Neuron (in vitro differentiated cells): ENCODE results near the gene KLK14.

ENCODE experiments used
- H2AFZ ChIP-seq: one replicate; pipeline ENCODE4 v1.6.1; 2013; ENCODE audit warnings: low read depth, mild to moderate bottlenecking, inconsistent platforms, low read length, moderate library complexity
- H3K27me3 ChIP-seq: one replicate; pipeline ENCODE4 v1.6.1; 2013; ENCODE audit warnings: low read length; ENCODE audit not compliant: insufficient read depth
- H3K36me3 ChIP-seq: one replicate; pipeline ENCODE4 v1.6.1; 2013; ENCODE audit warnings: low read length; ENCODE audit not compliant: insufficient read depth
- H3K4me1 ChIP-seq: one replicate; pipeline ENCODE4 v1.6.1; 2013; ENCODE audit warnings: low read length; ENCODE audit not compliant: insufficient read depth
- H3K4me3 ChIP-seq: 2 replicates; pipeline ENCODE4 v1.5.1; 2013; ENCODE audit warnings: mild to moderate bottlenecking, low read length, moderate library complexity
- H3K9me3 ChIP-seq: one replicate; pipeline ENCODE4 v1.6.1; 2013; ENCODE audit warnings: low read length

KLK14 gene

GRCh38 chr19:51091126-51091525 is 8.4 kb upstream of the KLK14 start:
- no peaks in the 10 kb centered on the region for H3K4me1 ChIP-seq
- H3K36me3 ChIP-seq = no peaks in the 10 kb centered on the region
- no peak overlapping the region for H2AFZ ChIP-seq
- no peak overlapping the region for H3K4me3 ChIP-seq
- H3K27me3 ChIP-seq = peaks cover 3% of the 10 kb centered on the region
- no peaks in the 10 kb centered on the region for H3K9me3 ChIP-seq

DNA sequence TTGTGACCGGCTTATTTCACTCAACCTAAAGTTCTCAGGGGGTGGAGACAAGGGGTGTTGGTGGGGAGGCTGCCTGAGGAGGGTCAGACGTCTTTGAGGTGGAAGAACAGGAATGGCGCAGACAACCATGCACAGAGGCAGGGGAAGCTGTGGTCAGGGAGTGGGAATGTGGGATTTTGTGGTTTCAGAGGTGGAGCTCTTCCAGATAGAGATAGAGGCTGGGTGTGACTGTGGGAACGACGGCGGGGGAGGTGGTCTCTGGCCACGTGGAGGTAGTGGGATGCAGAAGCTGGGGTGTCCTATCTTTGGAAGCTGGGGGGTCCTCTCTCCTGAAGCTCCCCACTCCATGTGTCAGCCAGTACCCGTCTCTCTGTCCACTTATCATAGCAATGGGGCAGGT is 7.8 kb upstream of the KLK14 start:
- Histone ChIP-seq H3K4me1 (no peaks in the 10 kb centered on the region), H2AFZ (no peak overlapping the region), H3K36me3 (no peaks in the 10 kb centered on the region), H3K9me3 (no peaks in the 10 kb centered on the region), H3K4me3 (no peak overlapping the region), H3K27me3 (peaks cover 3% of the 10 kb centered on the region)

DNA sequence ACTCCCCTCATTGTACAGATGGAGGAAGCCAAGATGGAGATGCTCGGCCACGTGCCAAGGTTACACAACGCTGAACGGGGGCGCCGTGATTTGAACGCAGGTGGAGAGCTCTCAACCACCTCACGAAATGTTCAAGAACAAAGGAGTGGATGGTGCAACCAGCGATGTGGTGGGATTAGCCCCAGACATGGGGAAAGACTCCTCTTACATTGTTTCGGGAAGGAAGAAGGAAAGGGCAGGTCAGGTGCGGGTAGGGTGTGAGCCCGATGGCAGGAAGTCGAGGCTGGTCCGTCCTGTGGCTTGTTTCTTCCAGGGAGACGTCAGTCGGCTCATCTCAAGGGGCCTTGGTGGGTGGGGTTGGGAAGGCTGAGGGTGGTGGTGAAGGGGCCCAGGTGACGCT is 7.1 kb upstream of the KLK14 start:
- no peaks in the 10 kb centered on the region for H3K4me1 ChIP-seq
- H2AFZ ChIP-seq = no peak overlapping the region
- H3K36me3 ChIP-seq = no peaks in the 10 kb centered on the region
- H3K9me3 ChIP-seq = no peaks in the 10 kb centered on the region
- H3K27me3 ChIP-seq = peaks cover 6% of the 10 kb centered on the region
- H3K4me3 ChIP-seq = no peak overlapping the region

- Histone ChIP-seq H3K4me3 (no peak overlapping the region), H3K36me3 (no peaks in the 10 kb centered on the region), H3K4me1 (no peaks in the 10 kb centered on the region), H3K27me3 (peaks cover 36% of the 10 kb centered on the region), H3K9me3 (no peaks in the 10 kb centered on the region), H2AFZ (no peak overlapping the region)
Observed at GRCh38 chr19:51086153-51086850, 3.6 kb upstream of the KLK14 start.

- H2AFZ ChIP-seq = no peak overlapping the region
- H3K4me1 ChIP-seq = no peaks in the 10 kb centered on the region
- H3K9me3 ChIP-seq = no peaks in the 10 kb centered on the region
- peaks cover 36% of the 10 kb centered on the region for H3K27me3 ChIP-seq
- no peaks in the 10 kb centered on the region for H3K36me3 ChIP-seq
- no peak overlapping the region for H3K4me3 ChIP-seq
Observed at GRCh38 chr19:51084505-51084904, 1.8 kb upstream of the KLK14 start.

- Histone ChIP-seq H3K27me3 (peaks cover 36% of the 10 kb centered on the region), H3K4me3 (no peak overlapping the region), H3K9me3 (no peaks in the 10 kb centered on the region), H3K36me3 (no peaks in the 10 kb centered on the region), H3K4me1 (no peaks in the 10 kb centered on the region), H2AFZ (no peak overlapping the region)
Observed at GRCh38 chr19:51083783-51084182, 1.1 kb upstream of the KLK14 start.

DNA sequence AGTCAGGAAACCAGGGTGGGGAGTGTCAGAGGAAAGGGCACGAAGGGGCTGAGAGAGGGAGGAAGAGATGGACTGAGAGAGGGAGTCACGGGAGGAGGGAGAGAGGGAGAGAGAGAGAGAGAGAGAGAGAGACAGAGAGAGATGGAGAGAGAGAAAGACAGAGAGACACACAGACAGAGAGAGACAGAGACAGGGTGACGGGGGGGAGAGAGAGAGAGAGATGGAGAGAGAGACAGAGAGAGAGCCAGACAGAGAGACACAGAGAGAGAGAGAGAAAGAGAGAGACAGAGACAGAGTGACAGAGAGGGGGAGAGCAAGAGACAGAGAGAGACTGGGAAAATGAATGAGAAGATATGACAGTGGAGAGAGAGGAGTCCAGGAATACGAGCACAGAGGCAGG is 494 bp upstream of the KLK14 start:
- no peak overlapping the region for H3K4me3 ChIP-seq
- H3K9me3 ChIP-seq = no peaks in the 10 kb centered on the region
- no peak overlapping the region for H2AFZ ChIP-seq
- H3K4me1 ChIP-seq = no peaks in the 10 kb centered on the region
- H3K36me3 ChIP-seq = no peaks in the 10 kb centered on the region
- peaks cover 36% of the 10 kb centered on the region for H3K27me3 ChIP-seq

- Histone ChIP-seq H3K27me3 (peaks cover 34% of the 10 kb centered on the region), H2AFZ (no peak overlapping the region), H3K4me3 (no peak overlapping the region), H3K36me3 (no peaks in the 10 kb centered on the region), H3K9me3 (no peaks in the 10 kb centered on the region), H3K4me1 (no peaks in the 10 kb centered on the region)
Observed at GRCh38 chr19:51081476-51081875, 1.2 kb downstream of the KLK14 start.

- Histone ChIP-seq H3K36me3 (no peaks in the 10 kb centered on the region), H2AFZ (no peak overlapping the region), H3K4me1 (no peaks in the 10 kb centered on the region), H3K4me3 (no peak overlapping the region), H3K9me3 (no peaks in the 10 kb centered on the region), H3K27me3 (peaks cover 29% of the 10 kb centered on the region)
Observed at GRCh38 chr19:51079481-51080110, 3.1 kb downstream of the KLK14 start.

DNA sequence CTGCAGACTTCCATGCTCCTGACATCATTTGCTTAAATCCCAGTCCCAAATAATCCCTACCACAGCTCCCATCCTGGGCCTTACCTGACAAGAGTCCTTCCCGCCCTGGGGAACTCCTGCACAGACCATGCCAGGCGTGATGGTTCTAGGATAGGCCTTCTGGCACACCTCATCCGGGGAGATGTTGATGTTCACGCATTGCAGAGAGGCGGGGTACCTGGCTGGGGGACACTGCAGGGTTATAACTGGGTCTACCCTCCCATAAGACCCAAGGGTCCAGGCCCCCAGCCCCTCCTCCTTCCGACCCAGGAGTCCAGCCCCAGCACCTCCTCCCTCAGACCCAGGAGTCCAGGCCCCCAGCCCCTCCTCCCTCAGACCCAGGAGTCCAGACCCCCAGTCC is 4.0 kb downstream of the KLK14 start:
- Histone ChIP-seq H3K4me3 (no peak overlapping the region), H3K36me3 (no peaks in the 10 kb centered on the region), H3K27me3 (peaks cover 21% of the 10 kb centered on the region)

DNA sequence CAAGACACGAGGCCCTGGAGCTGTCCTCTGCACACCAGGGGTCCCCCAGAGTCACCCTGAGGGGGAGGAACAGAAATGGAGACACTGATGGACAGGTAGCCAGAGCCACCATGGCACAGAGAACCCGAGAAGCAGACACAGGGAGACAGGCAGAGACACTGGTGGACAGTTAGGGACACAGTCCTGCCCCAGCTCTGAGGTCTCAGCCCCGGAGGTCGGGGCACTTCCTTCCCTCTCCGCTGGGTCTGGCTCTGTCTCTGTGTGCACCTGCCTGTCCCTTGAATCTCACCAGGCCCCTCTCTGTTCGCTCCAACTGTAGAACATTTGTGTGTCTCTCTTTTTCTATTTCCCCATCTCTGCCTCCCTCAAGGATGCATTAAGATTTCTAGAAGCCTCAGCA is 4.6 kb downstream of the KLK14 start:
- Histone ChIP-seq H3K4me1 (no peaks in the 10 kb centered on the region), H3K4me3 (no peak overlapping the region), H3K9me3 (no peaks in the 10 kb centered on the region), H2AFZ (no peak overlapping the region), H3K36me3 (no peaks in the 10 kb centered on the region), H3K27me3 (peaks cover 14% of the 10 kb centered on the region)

More for the DNA sequence above, 4.0 kb downstream of the KLK14 start:
- Histone ChIP-seq H3K4me1 (no peaks in the 10 kb centered on the region), H2AFZ (no peak overlapping the region), H3K9me3 (no peaks in the 10 kb centered on the region)

GRCh38 chr19:51076631-51077213 is 6.0 kb downstream of the KLK14 start:
- no peak overlapping the region for H2AFZ ChIP-seq
- no peaks in the 10 kb centered on the region for H3K36me3 ChIP-seq
- peaks cover 2% of the 10 kb centered on the region for H3K27me3 ChIP-seq
- H3K4me1 ChIP-seq = no peaks in the 10 kb centered on the region
- H3K9me3 ChIP-seq = no peaks in the 10 kb centered on the region
- H3K4me3 ChIP-seq = no peak overlapping the region

DNA sequence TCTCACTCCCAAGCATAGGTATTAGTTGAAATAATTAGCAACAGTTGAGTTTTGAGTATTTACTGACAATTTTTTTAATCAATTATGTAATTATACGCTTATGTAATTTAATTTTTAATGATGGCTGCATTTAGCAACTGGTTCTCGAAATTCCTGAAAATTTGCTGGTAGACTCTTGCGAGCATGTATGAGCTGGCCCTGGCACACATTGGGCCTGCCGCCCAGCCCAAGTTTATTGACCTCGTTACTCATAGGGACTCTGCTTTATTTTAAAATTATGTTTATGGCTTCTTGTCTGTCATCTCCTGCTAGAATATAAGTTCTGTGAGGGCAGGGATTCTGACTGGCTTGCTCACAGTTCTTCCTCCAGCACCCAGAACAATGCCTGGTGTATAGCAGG is 6.7 kb downstream of the KLK14 start:
- Histone ChIP-seq H3K4me1 (no peaks in the 10 kb centered on the region), H3K9me3 (no peaks in the 10 kb centered on the region), H3K27me3 (no peaks in the 10 kb centered on the region), H3K36me3 (no peaks in the 10 kb centered on the region), H3K4me3 (no peak overlapping the region), H2AFZ (no peak overlapping the region)
